Hematopoietic multipotent progenitor cell treated with erythropoietin and hydrocortisone succinate and interleukin-3 and kit ligand, for 4 days (in vitro differentiated cells): ENCODE results near the gene RS1.

Experiments
- DNase-seq: peaks from one replicate; pipeline ENCODE4 v3.0.0-alpha.2; 2015

Gene RS1

DNA sequence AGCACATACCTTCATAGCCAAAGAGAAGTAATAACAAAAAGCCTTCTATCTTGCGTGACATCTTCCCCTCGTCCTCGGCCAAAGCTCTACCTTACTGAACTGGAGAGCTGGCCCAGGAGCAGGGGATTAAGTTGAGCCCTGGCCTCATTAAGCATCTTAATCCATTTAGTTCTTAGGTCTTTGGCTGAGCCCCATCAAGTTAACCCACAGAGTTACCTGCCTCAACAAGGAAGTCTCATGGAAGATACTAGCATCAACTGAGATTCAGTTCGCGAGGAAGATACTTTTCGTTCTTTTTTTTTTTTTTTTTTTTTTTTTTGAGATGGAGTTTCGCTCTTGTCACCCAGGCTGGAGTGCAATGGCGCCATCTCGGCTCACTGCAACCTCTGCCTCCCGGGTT is at the start of gene RS1:
Gene RS1 (minus strand): TSS at position 101 of the 400 bp plus-strand sequence. CDS start 40 bp downstream, at position 61.
- no peak for DNase-seq

DNA sequence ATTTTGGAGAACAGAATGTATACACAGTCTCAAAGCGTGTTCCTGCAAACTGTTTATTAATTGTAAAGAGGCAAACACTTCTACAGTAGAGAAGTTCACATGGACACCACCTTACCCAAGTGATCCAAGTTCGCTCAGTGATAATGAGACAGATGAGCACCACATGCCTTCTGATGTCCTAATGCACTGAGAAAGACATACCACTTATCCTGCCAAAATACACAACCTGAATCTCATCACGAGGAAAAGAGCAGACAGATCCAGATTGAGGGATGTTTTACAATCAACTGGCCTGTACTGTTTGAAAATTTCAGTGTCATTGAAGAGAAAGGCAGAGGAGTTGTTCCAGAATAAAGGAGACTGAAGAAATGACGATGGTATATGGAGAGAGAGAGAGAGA is 47.9 kb upstream of the RS1 start:
- no peak for DNase-seq

DNA sequence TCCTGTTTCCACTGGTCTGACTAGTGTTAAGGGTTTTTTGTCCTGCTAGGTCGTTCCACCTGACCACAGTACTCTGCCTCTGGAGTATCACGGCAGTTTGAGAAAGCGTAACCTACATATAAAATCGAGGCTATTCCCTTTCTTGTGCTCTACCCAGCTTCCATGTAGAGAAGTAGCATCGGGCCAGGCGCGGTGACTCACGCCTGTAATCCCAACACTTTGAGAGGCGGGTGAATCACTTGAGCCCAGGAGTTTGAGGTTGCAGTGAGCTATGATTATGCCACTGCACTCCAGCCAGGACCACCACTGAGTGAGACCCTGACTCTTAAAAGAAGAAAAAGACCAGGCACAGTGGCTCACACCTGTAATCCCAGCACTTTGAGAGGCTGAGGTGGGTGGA is 43.0 kb upstream of the RS1 start:
- DNase-seq: no peak

DNA sequence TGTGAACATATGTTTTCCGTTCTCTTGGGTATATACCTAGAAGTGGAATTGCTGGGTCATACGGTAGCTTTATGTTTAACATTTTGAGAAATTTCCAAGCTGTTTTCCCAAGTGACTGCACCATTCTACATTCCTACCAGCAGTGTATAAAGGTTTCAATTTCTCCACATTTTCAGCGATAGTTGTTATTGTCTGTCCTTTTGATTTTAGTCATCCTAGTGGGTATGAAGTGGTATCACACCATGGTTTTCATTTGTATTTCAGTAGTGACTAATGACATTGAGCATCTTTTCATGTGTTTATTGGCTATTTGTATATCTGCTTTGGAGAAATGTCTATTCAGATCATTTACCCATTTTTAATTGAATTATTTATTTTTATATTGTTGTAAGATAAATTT is 37.9 kb upstream of the RS1 start:
- no peak for DNase-seq

DNA sequence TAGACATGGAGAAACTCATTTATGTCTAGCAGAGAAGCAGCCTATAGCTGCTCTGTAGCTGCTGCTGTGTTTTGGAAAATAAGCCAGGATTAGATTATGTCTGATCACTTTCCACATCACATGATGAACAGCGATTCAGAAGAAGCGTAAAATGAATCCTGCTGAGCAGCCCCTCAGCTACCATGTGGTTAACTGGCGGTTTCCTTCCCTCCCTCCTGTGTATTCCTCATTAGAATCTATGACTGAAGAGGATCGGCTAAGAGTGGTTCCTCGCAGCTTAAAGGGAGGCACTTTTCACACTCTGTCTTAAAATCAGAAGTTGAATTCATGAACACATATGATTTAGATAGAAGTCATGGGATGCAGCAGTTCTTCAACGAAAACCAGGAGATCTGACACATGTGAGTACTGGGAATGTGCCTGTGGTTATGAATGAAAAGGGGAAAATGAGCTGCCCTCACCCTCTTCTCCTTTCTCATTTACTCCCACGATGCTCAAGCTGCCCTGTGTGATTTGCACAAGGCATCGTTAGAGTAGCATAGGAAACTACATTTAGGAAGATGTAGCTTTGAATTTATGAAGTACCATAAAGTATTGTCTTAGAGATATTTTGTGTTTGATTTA is 35.6 kb upstream of the RS1 start, which contains the start of gene PPEF1:
Gene PPEF1 (plus strand): TSS at position 220 of the 624 bp plus-strand sequence. CDS start 136 bp downstream, at position 356.
- DNase-seq: peak; percentile 7

DNA sequence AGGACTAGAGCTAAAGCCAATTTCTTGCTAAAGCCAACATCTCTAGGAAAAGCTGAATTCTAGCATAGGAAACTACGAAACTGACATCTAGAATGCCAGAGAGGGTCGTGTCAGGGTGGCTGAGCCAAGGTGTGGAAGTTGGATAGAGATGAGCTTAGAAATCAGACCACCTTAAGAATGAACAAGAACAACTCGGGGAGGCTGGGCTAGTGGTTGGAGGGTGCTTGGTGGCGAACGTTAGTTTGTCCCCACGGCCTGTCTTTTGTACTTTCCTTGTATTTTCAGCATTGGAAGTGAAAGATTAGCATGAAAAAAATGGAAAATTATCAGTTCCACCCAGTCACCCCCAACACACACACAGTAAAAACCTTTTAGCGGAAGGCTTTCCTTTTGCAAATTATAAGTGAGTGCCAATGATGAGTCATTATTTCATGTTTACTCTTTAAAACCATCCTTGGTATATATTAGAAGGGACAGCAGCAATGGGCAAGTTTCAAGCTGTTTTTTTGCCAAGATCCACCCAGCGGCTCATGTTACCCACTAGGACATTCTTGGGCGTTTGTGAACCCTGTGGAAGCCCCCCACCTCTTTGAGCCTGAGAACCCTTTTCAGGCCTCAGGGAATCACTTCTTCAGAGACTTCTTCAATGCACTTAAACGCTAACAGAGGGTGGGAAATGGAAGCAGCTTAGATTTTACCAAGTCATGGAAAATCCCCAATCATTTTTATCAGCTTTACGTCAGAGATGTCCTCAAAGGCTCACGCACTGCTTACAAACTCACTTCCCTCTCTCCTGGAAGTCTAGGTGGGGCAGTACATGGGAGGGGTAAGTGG is 30.7 kb upstream of the RS1 start:
- DNase-seq: no peak

DNA sequence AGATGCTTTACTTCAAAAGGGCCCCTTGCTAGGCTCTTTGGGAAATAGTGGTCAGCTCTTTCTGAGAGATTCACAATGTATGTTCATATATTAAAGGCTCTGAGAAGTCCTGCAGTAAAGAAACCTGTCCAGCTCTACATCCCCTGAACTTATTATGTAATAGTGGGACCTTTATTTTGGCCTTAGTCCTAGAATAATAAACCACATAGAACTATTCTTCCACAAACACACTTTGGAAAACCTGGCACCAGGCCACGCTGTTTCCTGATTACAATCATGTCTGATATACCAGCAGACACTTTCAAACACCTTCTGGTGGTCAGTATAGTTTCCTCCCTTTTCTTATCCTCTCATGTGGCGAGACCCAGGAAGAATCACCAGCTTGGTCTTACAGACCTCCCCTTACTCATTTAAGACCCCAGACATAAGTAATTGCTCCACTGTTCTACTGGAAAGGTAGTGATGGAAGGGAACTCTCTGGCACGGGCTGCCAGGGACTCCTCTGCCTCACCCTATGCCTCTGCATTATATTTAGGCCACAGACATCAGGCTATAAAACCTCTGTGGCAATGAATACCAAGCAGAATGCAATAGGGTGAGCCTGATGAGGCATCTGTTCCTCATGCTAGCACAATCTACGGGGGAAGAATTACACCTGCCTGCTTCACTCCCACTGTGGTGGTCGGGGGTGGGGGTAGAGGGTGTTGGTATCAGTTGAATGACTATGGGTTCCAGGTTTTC is 29.9 kb upstream of the RS1 start:
- DNase-seq: no peak

DNA sequence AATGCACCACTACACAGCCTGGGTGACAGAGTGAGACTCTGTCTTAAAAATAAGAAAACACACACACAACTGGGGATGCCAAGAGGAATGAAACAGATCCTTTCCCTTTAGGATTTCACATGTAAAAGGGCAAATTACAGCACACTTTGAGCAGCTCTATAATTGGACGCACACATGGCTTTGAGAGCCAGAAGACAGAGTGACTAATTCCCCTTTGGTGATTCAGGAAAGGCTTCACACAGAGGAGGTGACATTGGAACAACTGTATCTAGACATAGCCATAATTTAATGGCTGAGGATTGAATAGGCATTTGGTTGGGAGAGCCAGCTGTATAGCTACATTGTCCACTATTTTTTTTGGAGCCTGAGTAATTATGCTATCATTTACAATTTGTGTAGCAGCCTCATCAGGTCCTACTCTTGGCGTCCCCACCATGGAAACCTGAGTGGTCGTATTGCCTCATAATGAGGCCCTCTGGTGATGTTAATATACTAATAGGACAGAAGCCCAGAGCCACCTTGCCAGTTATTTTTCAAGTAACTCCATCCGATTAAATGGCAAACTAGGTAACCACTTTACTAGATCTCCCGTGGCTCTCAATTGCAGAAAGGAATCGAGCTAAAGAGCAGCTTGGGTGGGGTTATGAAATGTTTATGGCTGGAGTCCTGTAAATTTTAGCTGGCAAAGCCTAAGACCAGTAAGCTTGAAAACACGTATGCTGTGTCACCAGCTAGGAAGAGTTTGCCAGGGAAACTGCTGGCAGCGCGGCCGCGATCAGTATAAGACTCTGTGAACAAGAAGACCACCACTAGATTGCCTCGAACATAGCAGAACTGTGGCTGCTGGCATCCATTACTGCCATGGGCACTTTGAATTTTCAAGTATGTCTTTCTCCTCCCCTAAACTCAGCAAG is 27.1 kb upstream of the RS1 start:
- DNase-seq: no peak

DNA sequence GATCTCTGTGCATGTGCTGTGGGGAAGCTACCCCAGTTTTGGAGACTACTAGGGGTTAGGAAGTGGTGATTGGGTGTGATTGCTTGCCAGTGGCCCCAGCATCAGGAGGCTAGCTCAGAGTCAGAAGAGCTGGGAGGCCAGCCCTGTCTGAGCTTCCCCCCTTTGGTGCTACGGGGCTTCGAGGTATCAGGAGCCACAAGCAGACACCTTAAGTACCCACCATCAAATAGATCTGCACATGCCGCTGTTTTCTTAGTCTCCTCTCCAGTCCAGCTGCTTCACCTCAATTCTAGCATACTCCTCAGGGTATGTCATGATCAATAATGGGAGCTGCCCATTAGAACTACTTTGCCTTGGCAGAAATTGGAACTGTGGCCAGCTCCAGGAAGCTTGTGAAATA is 24.7 kb upstream of the RS1 start:
- DNase-seq: no peak

DNA sequence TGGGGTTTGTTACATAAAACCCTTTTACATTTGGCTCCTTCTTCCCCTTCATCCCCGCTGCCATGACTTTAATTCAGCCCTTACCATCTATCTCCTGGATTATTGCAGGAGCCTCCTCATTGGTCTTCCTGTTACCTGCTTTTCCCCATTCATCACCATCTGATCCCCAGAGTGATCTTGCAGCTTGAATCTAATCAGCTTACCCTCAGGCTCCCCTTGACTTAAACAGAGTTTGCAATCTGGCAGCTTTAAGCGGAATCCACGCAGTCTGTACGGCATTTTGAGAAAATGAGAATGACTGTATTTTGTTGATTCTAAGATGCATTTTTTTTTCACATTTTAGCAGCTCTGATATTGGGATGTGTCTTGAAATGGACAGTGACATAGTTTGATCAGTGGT is 20.6 kb upstream of the RS1 start:
- no peak for DNase-seq

DNA sequence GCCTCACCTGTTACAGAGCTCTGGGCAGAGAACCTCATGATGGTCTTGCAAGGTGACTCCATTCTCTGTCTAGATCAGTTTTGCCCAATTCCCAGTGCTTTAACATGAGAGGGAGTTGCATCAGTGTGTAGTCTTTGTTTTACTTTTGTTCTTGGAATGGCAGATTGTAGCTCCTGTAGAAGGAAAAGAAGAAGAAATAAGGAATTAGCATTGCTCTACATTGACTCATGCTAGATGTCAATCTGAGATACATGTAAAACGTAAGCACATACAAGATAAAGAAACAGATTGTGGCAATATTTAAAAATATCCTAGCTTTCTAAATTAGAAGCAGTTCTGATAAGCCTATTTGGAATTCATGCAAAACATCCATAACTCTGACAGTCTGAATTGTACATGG is 19.5 kb upstream of the RS1 start:
- no peak for DNase-seq

DNA sequence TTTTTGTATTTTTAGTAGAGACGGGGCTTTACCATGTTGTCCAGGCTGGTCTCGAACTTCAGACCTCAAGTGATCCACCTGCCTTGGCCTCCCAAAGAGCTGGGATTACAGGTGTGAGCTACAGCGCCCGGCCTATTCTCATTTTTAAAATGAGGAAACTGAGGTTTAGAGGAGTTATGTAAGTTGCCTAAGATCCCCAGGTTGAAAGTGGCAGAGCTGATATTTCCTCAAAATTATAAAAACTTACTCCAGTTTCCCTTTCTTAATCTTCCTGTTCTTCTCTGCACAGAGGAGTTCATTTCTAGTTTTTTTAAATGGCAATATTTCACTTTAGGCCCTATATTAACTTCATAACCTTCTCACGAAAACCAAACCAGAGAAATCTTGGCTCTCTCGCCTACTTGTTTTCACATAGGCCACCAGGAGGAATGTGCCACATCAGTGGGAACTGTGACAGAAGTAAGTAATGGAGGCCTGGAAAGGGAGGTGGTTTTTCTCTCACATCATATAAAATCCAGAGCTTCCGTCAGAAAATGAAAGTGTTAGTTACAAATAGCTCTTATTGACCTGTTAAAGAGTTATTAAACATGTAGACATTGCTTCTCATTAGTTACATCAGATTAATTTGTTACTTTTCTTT is 16.1 kb upstream of the RS1 start:
- DNase-seq: no peak

DNA sequence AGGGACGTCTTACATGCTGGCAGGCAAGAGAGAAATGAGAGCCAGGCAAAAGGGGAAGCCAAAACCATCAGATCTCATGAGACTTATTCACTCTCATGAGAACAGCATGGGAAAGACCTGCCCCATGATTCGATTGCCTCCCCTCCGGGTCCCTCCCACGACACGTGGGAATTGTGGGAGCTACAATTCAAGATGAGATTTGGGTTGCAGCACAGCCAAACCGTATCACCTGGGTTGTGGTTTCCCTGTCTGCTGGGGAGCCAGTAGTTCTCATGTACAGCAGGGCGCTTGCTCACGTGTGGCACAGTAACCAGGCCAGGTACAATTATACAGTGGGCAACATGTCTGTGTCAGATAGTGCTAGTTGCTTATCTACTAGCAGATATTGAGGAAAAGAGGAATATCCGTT is 11.1 kb upstream of the RS1 start:
- DNase-seq: no peak

DNA sequence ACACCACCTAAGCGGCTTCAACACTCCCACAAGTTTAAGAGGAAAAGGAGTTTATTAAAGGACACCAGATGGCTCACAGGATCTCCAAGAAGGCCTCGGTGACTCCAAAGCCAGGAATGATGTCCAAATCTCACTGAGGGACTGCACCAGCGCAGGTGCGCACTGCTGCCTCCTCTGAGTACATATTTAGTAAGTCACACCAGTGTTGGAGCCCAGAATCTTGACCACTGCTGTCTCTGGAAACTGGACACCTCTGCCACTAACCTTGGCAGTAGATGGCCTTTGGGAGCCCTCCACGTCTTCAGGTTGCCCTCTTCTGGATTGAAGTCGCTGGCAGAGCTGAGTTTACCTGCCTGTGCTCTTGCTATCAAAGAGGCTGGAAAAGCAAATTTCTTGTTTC is 10.1 kb upstream of the RS1 start:
- no peak for DNase-seq

DNA sequence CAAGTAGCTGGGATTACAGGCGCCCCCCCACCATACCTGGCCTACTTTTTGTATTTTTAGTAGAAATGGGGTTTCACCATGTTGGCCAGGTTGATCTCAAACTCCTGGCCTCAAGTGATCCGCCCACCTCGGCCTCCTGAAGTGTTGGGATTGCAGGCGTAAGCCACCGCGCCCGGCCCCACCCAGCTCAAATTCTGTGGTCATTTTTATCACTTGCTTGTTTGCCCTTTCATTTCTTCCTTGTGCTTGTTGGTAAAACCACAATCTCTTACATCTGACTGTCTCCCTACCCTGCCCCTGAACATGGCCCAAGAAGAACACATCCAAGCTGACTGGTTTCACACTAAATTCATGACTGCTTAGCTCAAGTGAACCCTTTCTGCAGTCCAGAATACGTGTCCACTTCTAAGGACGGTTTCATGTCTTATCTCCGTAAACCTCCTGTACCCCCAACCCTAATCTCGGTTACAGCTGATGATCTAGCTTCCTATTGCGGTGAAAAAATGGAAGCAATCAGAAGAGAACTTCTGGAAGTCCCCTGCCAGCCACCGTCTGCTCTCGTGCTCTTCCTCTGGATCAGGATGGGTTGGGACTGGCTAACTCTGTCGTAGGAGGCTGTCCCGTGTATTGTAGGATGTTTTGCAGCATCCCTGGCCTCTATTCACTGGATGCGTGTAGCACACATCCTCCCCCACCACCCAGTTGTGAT is 5.4 kb upstream of the RS1 start:
- DNase-seq: peak; percentile 90

DNA sequence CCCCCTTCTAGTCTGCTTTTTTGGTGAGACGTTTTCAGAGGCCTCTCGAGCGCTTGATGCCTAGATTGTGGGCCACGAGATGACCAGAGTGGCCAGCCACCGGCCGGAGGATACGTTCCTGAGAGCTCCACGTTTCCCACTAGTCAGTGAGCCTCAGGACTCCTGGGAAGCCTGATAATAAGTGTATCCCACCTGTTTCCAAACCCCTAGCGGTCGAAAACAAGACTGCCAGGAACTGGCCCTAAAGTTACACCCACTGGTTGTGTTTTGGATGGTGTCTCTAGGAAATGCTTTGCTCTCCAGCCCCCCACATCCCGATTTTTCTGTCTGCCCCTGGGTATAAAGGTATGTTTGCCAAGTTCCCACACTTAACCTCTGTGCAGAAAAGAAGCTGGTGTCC is 4.6 kb upstream of the RS1 start:
- no peak for DNase-seq

DNA sequence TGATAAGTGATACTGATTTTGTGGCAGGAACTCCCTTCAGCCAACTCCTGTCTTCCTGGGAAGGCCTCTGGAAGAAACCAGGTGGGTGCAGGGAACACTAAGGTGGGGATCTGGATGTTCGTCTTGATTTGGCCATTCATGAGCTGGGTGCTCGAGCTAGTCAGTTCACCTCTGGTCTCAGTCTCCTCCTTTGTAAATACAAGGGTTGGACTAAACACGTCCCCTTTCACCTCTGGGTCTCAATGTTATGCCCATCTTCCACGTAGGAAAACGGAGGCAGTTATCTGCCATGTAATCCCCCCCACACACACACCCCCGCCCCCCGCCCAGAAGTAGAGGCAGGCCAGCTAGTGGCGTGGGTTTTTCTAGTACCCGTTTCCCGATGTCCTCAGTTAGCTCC is 4.1 kb upstream of the RS1 start:
- no peak for DNase-seq

DNA sequence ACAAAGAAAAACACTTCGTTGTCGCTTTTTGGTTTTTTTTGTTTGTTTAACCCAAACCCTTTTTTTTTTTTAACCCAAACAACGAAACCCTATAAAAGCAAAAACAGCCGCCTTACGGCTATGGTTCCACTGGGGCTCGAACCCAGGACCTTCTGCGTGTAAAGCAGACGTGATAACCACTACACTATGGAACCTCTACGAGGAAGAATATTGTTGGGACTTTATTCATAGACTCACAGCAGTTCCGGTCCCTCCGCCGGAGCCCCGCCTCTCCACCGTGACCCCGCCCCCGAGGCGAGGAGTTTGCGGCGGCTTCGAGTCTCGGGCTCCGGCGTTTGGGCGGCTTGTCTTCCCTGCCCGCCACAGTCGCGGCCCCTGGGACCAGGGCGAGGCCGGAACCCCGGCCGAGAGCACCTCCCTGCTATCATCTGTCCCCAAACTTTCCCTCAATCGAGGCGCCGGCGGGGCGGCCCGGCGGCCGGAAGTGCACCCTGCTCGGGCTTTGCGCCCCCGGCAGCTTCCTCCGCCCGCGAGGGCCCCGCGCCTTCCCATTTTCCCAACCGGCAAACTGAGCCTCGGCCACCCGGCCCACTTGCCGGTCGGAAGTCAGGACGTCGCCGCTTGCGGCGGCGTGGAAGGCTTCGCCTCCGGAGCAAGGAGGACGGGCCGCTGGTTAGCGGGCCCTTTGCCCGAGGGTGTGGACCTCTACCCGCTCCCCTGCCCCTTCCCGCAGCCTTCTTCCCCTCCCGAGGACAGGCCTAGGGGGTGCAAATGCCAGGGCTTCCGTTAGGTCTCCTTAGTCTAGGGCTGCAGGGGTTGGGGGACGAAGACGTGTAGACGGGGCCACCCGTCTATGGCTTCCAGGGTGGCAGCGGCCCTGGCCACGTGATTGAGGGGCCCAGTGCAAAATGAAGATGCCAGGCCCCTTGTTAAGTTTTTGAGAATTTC is 3.2 kb upstream of the RS1 start:
- DNase-seq: peak; percentile 82

DNA sequence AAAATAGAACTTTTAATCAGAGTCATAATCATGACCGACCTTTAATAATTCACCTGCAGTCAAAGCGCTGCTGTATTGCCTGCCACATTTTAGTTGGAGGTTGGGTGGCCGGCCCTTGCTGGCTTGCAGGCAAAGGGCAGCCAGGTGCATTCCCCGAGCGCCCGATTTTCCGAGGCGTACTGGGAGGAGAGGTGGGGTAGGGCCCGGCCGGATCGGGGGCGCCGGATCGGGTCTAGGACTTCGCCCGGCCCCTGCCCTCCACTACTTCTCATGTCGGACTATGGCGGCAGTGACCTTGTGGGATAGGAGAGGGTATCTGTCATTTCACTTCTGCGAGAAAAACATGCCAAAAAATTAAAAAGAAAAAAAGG is 2.5 kb upstream of the RS1 start:
- DNase-seq: no peak

DNA sequence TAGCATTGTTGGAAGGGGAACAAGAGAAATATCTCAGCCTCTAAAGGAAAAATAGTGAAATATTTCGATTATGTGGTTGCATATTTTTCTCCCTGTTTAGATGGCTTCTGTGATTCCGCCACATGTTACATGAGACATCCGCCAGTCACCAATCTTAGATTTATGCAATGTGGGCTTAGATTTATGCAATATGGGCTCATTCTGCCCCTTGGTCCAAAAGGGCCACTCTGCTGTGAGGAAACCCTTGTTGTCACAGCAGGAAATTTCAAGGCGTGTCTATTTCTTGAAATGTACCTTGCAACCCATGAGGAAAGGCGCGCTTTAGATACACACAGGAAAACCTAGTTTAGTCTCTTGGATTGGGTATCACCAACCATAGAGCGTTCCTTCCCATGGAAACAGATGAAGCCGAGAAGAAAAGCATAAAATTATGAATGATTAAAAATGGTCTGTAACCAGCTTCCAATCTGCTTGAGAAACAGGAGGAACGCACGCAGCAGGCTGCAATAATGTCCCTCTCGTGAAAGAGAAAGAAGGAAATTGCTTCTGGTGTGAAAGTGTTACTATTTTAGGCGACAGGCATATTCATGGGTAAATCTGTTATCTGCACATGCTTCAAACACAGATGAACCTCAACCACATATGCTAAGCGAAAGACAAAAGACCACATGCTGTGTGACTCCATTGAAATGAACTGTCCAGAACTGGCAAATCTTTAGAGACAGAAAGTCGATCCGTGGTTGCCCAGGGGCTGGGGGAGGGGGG is 3.7 kb downstream of the RS1 start:
- DNase-seq: peak; percentile 39
